HEK293 (cell line): ENCODE results near the gene CORT.

Source experiments
- CTCF ChIP-seq: fragments of 450-650 bp; formaldehyde crosslinking; IDR thresholded peaks from 2 replicates; pipeline ENCODE4 v1.5.1; 2016; ENCODE audit warnings: missing biosample characterization, missing genetic modification characterization
- FEZF1 ChIP-seq: fragments of 450-650 bp; formaldehyde crosslinking; IDR thresholded peaks from 2 replicates; pipeline ENCODE4 v1.5.1; 2016; ENCODE audit warnings: missing biosample characterization, missing genetic modification characterization
- GLIS2 ChIP-seq: fragments of 450-650 bp; formaldehyde crosslinking; IDR thresholded peaks from 2 replicates; pipeline ENCODE4 v1.5.1; 2016; ENCODE audit warnings: missing biosample characterization, missing genetic modification characterization
- PATZ1 ChIP-seq: fragments of 450-650 bp; formaldehyde crosslinking; IDR thresholded peaks from 2 replicates; pipeline ENCODE4 v1.5.1; 2016; ENCODE audit warnings: missing biosample characterization, missing genetic modification characterization
- SCRT1 ChIP-seq: fragments of 450-650 bp; formaldehyde crosslinking; IDR thresholded peaks from 2 replicates; pipeline ENCODE4 v1.5.1; 2016; ENCODE audit warnings: missing biosample characterization, missing genetic modification characterization, borderline replicate concordance
- SETDB1 ChIP-seq: IDR thresholded peaks from one replicate; pipeline ENCODE4 v1.6.1; 2017; ENCODE audit warnings: mild to moderate bottlenecking, low read length, moderate library complexity, mixed read lengths; ENCODE audit not compliant: insufficient read length
- TCF7L2 ChIP-seq: IDR thresholded peaks from 2 replicates; pipeline ENCODE4 v1.6.1; 2011; ENCODE audit warnings: low read depth, mild to moderate bottlenecking, inconsistent platforms, low read length, moderate library complexity, borderline replicate concordance
- ZBTB1 ChIP-seq: fragments of 450-650 bp; formaldehyde crosslinking; IDR thresholded peaks from 2 replicates; pipeline ENCODE4 v1.5.1; 2016; ENCODE audit warnings: missing biosample characterization, missing genetic modification characterization
- ZBTB10 ChIP-seq: fragments of 450-650 bp; formaldehyde crosslinking; IDR thresholded peaks from 2 replicates; pipeline ENCODE4 v1.5.1; 2016; ENCODE audit warnings: missing biosample characterization, missing genetic modification characterization
- ZBTB48 ChIP-seq: fragments of 450-650 bp; formaldehyde crosslinking; IDR thresholded peaks from 2 replicates; pipeline ENCODE4 v1.5.1; 2016; ENCODE audit warnings: missing biosample characterization, missing genetic modification characterization
- ZFP37 ChIP-seq: fragments of 450-650 bp; formaldehyde crosslinking; IDR thresholded peaks from 2 replicates; pipeline ENCODE4 v1.5.1; 2016; ENCODE audit warnings: missing biosample characterization, missing genetic modification characterization
- ZNF114 ChIP-seq: fragments of 450-650 bp; formaldehyde crosslinking; IDR thresholded peaks from 2 replicates; pipeline ENCODE4 v1.5.0; 2017; ENCODE audit warnings: missing biosample characterization, missing genetic modification characterization
- ZNF146 ChIP-seq: fragments of 450-650 bp; formaldehyde crosslinking; IDR thresholded peaks from 2 replicates; pipeline ENCODE4 v1.5.1; 2016; ENCODE audit warnings: missing biosample characterization, missing genetic modification characterization
- ZNF157 ChIP-seq: fragments of 450-650 bp; formaldehyde crosslinking; IDR thresholded peaks from 2 replicates; pipeline ENCODE4 v1.5.1; 2016; ENCODE audit warnings: missing biosample characterization, missing genetic modification characterization
- ZNF302 ChIP-seq: fragments of 450-650 bp; formaldehyde crosslinking; IDR thresholded peaks from 2 replicates; pipeline ENCODE4 v1.5.1; 2016; ENCODE audit warnings: missing biosample characterization, missing genetic modification characterization, low read depth
- ZNF354C ChIP-seq: fragments of 450-650 bp; formaldehyde crosslinking; IDR thresholded peaks from 2 replicates; pipeline ENCODE4 v1.5.1; 2016; ENCODE audit warnings: missing biosample characterization, missing genetic modification characterization, low read depth, borderline replicate concordance
- ZNF404 ChIP-seq: fragments of 450-650 bp; formaldehyde crosslinking; IDR thresholded peaks from 2 replicates; pipeline ENCODE4 v1.5.1; 2017; ENCODE audit warnings: missing biosample characterization, missing genetic modification characterization
- ZNF518A ChIP-seq: fragments of 450-650 bp; formaldehyde crosslinking; conservative IDR thresholded peaks from 2 replicates; pipeline ENCODE4 v1.5.1; 2016; ENCODE audit warnings: low read depth, missing biosample characterization, missing genetic modification characterization
- ZNF529 ChIP-seq: fragments of 450-650 bp; formaldehyde crosslinking; IDR thresholded peaks from 2 replicates; pipeline ENCODE4 v1.5.1; 2017; ENCODE audit warnings: missing genetic modification characterization, missing biosample characterization; ENCODE audit not compliant: insufficient replicate concordance
- ZNF580 ChIP-seq: fragments of 450-650 bp; formaldehyde crosslinking; IDR thresholded peaks from 2 replicates; pipeline ENCODE4 v1.5.1; 2016; ENCODE audit warnings: missing biosample characterization, missing genetic modification characterization
- ZNF654 ChIP-seq: fragments of 450-650 bp; formaldehyde crosslinking; IDR thresholded peaks from 2 replicates; pipeline ENCODE4 v1.5.1; 2016; ENCODE audit warnings: low read depth, missing biosample characterization, missing genetic modification characterization
- ZNF660 ChIP-seq: fragments of 450-650 bp; IDR thresholded peaks from 2 replicates; pipeline ENCODE4 v1.5.1; 2018; ENCODE audit warnings: missing biosample characterization, mild to moderate bottlenecking, missing genetic modification characterization
- ZNF830 ChIP-seq: fragments of 450-650 bp; IDR thresholded peaks from 2 replicates; pipeline ENCODE4 v1.5.0; 2018; ENCODE audit warnings: missing biosample characterization, missing genetic modification characterization, low read depth, mild to moderate bottlenecking, moderate library complexity
- ZSCAN18 ChIP-seq: fragments of 450-650 bp; formaldehyde crosslinking; IDR thresholded peaks from 2 replicates; pipeline ENCODE4 v1.5.1; 2016; ENCODE audit warnings: missing biosample characterization, missing genetic modification characterization
- ZSCAN30 ChIP-seq: fragments of 450-650 bp; IDR thresholded peaks from 2 replicates; pipeline ENCODE4 v1.5.1; 2018; ENCODE audit warnings: missing biosample characterization, mild to moderate bottlenecking, missing genetic modification characterization, moderate library complexity

CORT gene

GRCh38 chr1:10430216-10431069 is 19.4 kb upstream of the CORT start, which contains the start of gene CENPS (continued):
- TF ChIP-seq ZSCAN18 (no peak; the same call in 1 of the 2 replicates), ZNF529 (tag by site-specific recombination) (no peak), ZNF660 (tag by site-specific recombination) (peak; percentile 93), ZNF654 (tag by site-specific recombination) (no peak), PATZ1 (peak; percentile 99), TCF7L2 (no peak), ZNF830 (tag by site-specific recombination) (no peak), ZNF157 (tag by site-specific recombination) (no peak), ZFP37 (tag by site-specific recombination) (peak; percentile 10; the same call in 1 of the 2 replicates), ZNF518A (tag by site-specific recombination) (no peak), GLIS2 (tag by site-specific recombination) (peak; percentile 97), FEZF1 (no peak), ZNF580 (tag by site-specific recombination) (peak; percentile 79), ZNF114 (tag by site-specific recombination) (no peak), ZBTB48 (tag by site-specific recombination) (peak; percentile 90), ZBTB10 (tag by site-specific recombination) (0 out of 2 replicates have a peak, but pooled peaks have one; percentile 49), ZNF354C (no peak), ZNF146 (tag by site-specific recombination) (peak; percentile 54), ZNF302 (tag by site-specific recombination) (no peak), SETDB1 (peak; percentile 73), ZBTB1 (tag by site-specific recombination) (peak; percentile 73; the same call in 1 of the 2 replicates), ZNF404 (tag by site-specific recombination) (no peak), CTCF (tag by site-specific recombination) (peak; percentile 98), ZSCAN30 (tag by site-specific recombination) (peak; percentile 97), SCRT1 (tag by site-specific recombination) (no peak)
